Right forelimb (tissue), 1 donor: ENCODE data around the gene CALN1.
"Not testable (repeated sequence)": the region's sequence is repeated elsewhere in the genome, so short reads cannot be mapped to it uniquely, and the experiment has no call there.

Experiments used
- DNase-seq: peaks from one replicate; pipeline ENCODE4 v3.0.0-alpha.2; 2018

CALN1 gene

GRCh38 chr7:71846160-71846559, 566.0 kb downstream of the CALN1 start:
- DNase-seq = no peak

- no peak for DNase-seq
Measured at GRCh38 chr7:71843676-71844075, 568.5 kb downstream of the CALN1 start.

GRCh38 chr7:71842786-71843185, 569.4 kb downstream of the CALN1 start:
- no peak for DNase-seq

GRCh38 chr7:71842381-71842780, 569.8 kb downstream of the CALN1 start:
- no peak for DNase-seq

GRCh38 chr7:71835056-71835455, 577.1 kb downstream of the CALN1 start:
- DNase-seq = no peak

- no peak for DNase-seq
Measured at GRCh38 chr7:71829515-71829914, 582.6 kb downstream of the CALN1 start.

- no peak for DNase-seq
Measured at GRCh38 chr7:71828361-71828760, 583.8 kb downstream of the CALN1 start.

GRCh38 chr7:71826141-71826540, 586.0 kb downstream of the CALN1 start:
- DNase-seq = no peak

GRCh38 chr7:71824006-71824760, 588.0 kb downstream of the CALN1 start:
- DNase-seq = no peak

GRCh38 chr7:71822406-71822805, 589.7 kb downstream of the CALN1 start:
- not testable (repeated sequence) for DNase-seq

- no peak for DNase-seq
Measured at GRCh38 chr7:71817916-71818315, 594.2 kb downstream of the CALN1 start.

GRCh38 chr7:71808115-71808514, 604.0 kb downstream of the CALN1 start:
- DNase-seq = no peak

GRCh38 chr7:71804256-71804655, 607.9 kb downstream of the CALN1 start:
- DNase-seq = no peak

GRCh38 chr7:71801976-71802375, 610.2 kb downstream of the CALN1 start:
- no peak for DNase-seq

GRCh38 chr7:71800321-71800720, 611.8 kb downstream of the CALN1 start:
- DNase-seq = no peak

GRCh38 chr7:71795410-71795809, 616.7 kb downstream of the CALN1 start:
- DNase-seq = no peak

GRCh38 chr7:71793251-71793650, 618.9 kb downstream of the CALN1 start:
- DNase-seq = no peak

- no peak for DNase-seq
Measured at GRCh38 chr7:71787513-71787912, 624.6 kb downstream of the CALN1 start.

GRCh38 chr7:71785216-71785615, 626.9 kb downstream of the CALN1 start:
- DNase-seq = no peak

GRCh38 chr7:71784781-71785180, 627.4 kb downstream of the CALN1 start:
- DNase-seq = no peak

- DNase-seq = no peak
Measured at GRCh38 chr7:71784180-71784579, 628.0 kb downstream of the CALN1 start.

- DNase-seq = no peak
Measured at GRCh38 chr7:71783779-71784178, 628.4 kb downstream of the CALN1 start.

- DNase-seq = no peak
Measured at GRCh38 chr7:71782051-71782450, 630.1 kb downstream of the CALN1 start.

GRCh38 chr7:71780282-71780681, 631.9 kb downstream of the CALN1 start:
- no peak for DNase-seq

- no peak for DNase-seq
Measured at GRCh38 chr7:71777278-71777677, 634.9 kb downstream of the CALN1 start.
